Astrocyte of the spinal cord (primary cell): ENCODE data around the gene COX14.

Source experiments
- DNase-seq: peaks from one replicate; pipeline ENCODE4 v3.0.0; 2011; ENCODE audit warnings: low read depth, low spot score
- H3K4me3 ChIP-seq: 2 replicates; pipeline ENCODE4 v1.5.1; 2011; ENCODE audit warnings: low read depth, mild to moderate bottlenecking, low read length, moderate library complexity
- CTCF ChIP-seq: IDR thresholded peaks from 2 replicates; pipeline ENCODE4 v1.5.1; 2012; ENCODE audit warnings: low read depth, mild to moderate bottlenecking, low read length, inconsistent platforms
- in situ Hi-C: cut with HindIII; loops from 2 replicates; pipeline ENCODE4 v1.10.0; 2017; ENCODE audit warnings: low sequenced_read_pairs

COX14 gene

GRCh38 chr12:50070314-50071060, 41.5 kb upstream of the COX14 start:
- in situ Hi-C loops = no loop called here
- DNase-seq = peak; percentile 83
- TF ChIP-seq CTCF = peak; percentile 98
- no peak overlapping the region for H3K4me3 ChIP-seq

- DNase-seq = no peak
- in situ Hi-C loops = no loop called here
- H3K4me3 ChIP-seq = no peak overlapping the region
Observed at GRCh38 chr12:50072198-50072907, 39.7 kb upstream of the COX14 start.

GRCh38 chr12:50073206-50073605, 38.8 kb upstream of the COX14 start:
- no peak for DNase-seq
- in situ Hi-C loops = no loop called here
- H3K4me3 ChIP-seq = no peak overlapping the region
- TF ChIP-seq CTCF = no peak

More at GRCh38 chr12:50072198-50072907, 39.7 kb upstream of the COX14 start:
- no peak for TF ChIP-seq CTCF

- no peak for TF ChIP-seq CTCF
- no peak for DNase-seq
- H3K4me3 ChIP-seq = no peak overlapping the region
- in situ Hi-C loops = no loop called here
Observed at GRCh38 chr12:50073712-50074111, 38.3 kb upstream of the COX14 start.

- H3K4me3 ChIP-seq = no peak overlapping the region
- in situ Hi-C loops = no loop called here
Observed at GRCh38 chr12:50074936-50075807, 36.9 kb upstream of the COX14 start.

More at GRCh38 chr12:50074936-50075807, 36.9 kb upstream of the COX14 start:
- peak; percentile 92 for TF ChIP-seq CTCF
- peak; percentile 79 for DNase-seq
